K562 (cell line): ENCODE measurements around the gene ZMIZ1. TPM values are rescaled to one million over a fixed set of nuclear protein-coding genes. Genes with fewer than 3 reads are reported as not detected.

Experiments used
- ATF2 ChIP-seq: sonication (generic); formaldehyde crosslinking; IDR thresholded peaks from 2 replicates; pipeline ENCODE4 v1.8.1; 2022; ENCODE audit warnings: missing genetic modification reagents
- ATF7 ChIP-seq: fragments of 450-650 bp; IDR thresholded peaks from 2 replicates; pipeline ENCODE4 v1.7.1; 2014; ENCODE audit warnings: mild to moderate bottlenecking, moderate library complexity
- C11orf30 ChIP-seq: fragments of 450-650 bp; IDR thresholded peaks from 2 replicates; pipeline ENCODE4 v1.6.1; 2016; ENCODE audit warnings: low read depth, mild to moderate bottlenecking
- CBX3 ChIP-seq, 2 experiments: IDR thresholded peaks; 1 replicate in 1 of 2; 2 replicates in 1 of 2; pipeline ENCODE4 v1.6.1; 2012; ENCODE audit warnings: inconsistent platforms in 2 of 2, low read length in 2 of 2, borderline replicate concordance in 1 of 2, control low read depth in 1 of 2
- EGR1 ChIP-seq: fragments of 450-650 bp; conservative IDR thresholded peaks from 2 replicates; pipeline ENCODE4 v1.6.1; 2017; ENCODE audit warnings: mild to moderate bottlenecking
- GTF3C2 ChIP-seq: IDR thresholded peaks from 3 replicates; pipeline ENCODE4 v1.6.1; 2011; ENCODE audit warnings: borderline replicate concordance, mild to moderate bottlenecking, moderate library complexity; ENCODE audit not compliant: insufficient read length; ENCODE audit errors: extremely low read depth
- HDAC6 ChIP-seq: IDR thresholded peaks from 2 replicates; pipeline ENCODE4 v1.6.1; 2012; ENCODE audit warnings: low read depth, mild to moderate bottlenecking, control low read depth, inconsistent platforms, low read length, moderate library complexity
- HNRNPH1 ChIP-seq: fragments of 200-400 bp; formaldehyde crosslinking; optimal IDR thresholded peaks from 2 replicates; pipeline ENCODE3; 2017; ENCODE audit warnings: low read depth, mild to moderate bottlenecking, low read length, moderate library complexity
- HOXB6 ChIP-seq: fragments of 250-450 bp; sonication (Bioruptor Pico); IDR thresholded peaks from 2 replicates; pipeline ENCODE4 v1.5.1; 2022; ENCODE audit warnings: mild to moderate bottlenecking, borderline replicate concordance
- JUN ChIP-seq, 2 experiments: sonication (generic) in 1 of 2; formaldehyde crosslinking in 1 of 2; IDR thresholded peaks; 2 replicates each; pipeline versions ENCODE4 v1.6.1 to v1.8.0; 2012 to 2022; ENCODE audit warnings: borderline replicate concordance in 2 of 2, mild to moderate bottlenecking in 2 of 2, improper control_type of control experiment in 1 of 2, low read depth in 1 of 2, low read length in 1 of 2, missing genetic modification reagents in 1 of 2
- MXI1 ChIP-seq: IDR thresholded peaks from 2 replicates; pipeline ENCODE4 v1.6.1; 2011; ENCODE audit warnings: low read depth, mild to moderate bottlenecking, improper control_type of control experiment, low read length
- NEUROD1 ChIP-seq: fragments of 150-350 bp; IDR thresholded peaks from 2 replicates; pipeline ENCODE4 v1.6.1; 2014; ENCODE audit warnings: borderline replicate concordance, low read length, low read depth; ENCODE audit not compliant: partially characterized antibody
- PKNOX1 ChIP-seq: fragments of 450-650 bp; IDR thresholded peaks from 2 replicates; pipeline ENCODE4 v1.6.1; 2016
- PPARD ChIP-seq: fragments of 250-450 bp; sonication (Bioruptor Pico); IDR thresholded peaks from 2 replicates; pipeline ENCODE4 v1.8.0; 2022; ENCODE audit warnings: inconsistent platforms, mild to moderate bottlenecking, moderate library complexity
- PRPF4 ChIP-seq: fragments of 200-400 bp; formaldehyde crosslinking; IDR thresholded peaks from one replicate; pipeline ENCODE4 v1.6.1; 2017; ENCODE audit warnings: low read length, low read depth, mild to moderate bottlenecking; ENCODE audit not compliant: insufficient read depth, poor library complexity, severe bottlenecking
- SMARCE1 ChIP-seq: fragments of 450-650 bp; IDR thresholded peaks from 2 replicates; pipeline ENCODE4 v1.7.1; 2016; ENCODE audit warnings: mild to moderate bottlenecking
- SREBF2 ChIP-seq: sonication (generic); formaldehyde crosslinking; IDR thresholded peaks from 2 replicates; pipeline ENCODE4 v1.4.0; 2020; ENCODE audit warnings: mild to moderate bottlenecking, missing genetic modification reagents
- SUPT5H ChIP-seq: fragments of 450-650 bp; IDR thresholded peaks from 2 replicates; pipeline ENCODE4 v1.6.1; 2016
- VEZF1 ChIP-seq: fragments of 200-800 bp; sonication (Bioruptor generic); IDR thresholded peaks from 2 replicates; pipeline ENCODE4 v1.6.1; 2017; ENCODE audit warnings: missing genetic modification characterization, missing compliant biosample characterization
- ZBED1 ChIP-seq: IDR thresholded peaks from 2 replicates; pipeline ENCODE4 v1.6.1; 2014
- ZNF24 ChIP-seq: fragments of 450-650 bp; IDR thresholded peaks from 2 replicates; pipeline ENCODE4 v1.6.1; 2016
- ZNF507 ChIP-seq: conservative IDR thresholded peaks from 2 replicates; pipeline ENCODE4 v1.6.1; 2017; ENCODE audit warnings: missing genetic modification characterization, missing compliant biosample characterization
- polyA plus RNA-seq, 8 experiments: library from polyadenylated mRNA; depleted of rRNA in 4 of 8; stranded (reverse) in 5 of 8; unstranded in 3 of 8; fragments of >200 nt; fragmentation: Nextera tagmentation in 2 of 8; fragmentation: Illumina TruSeq in 1 of 8; extraction: Ambion mirVana in 2 of 8; extraction: Trizol in 1 of 8; gene quantifications; 2 replicates each; pipeline versions ENCODE4 v1.2.1 to v1.2.3, GENCODE V29; 2011 to 2014; ENCODE audit warnings: inconsistent platforms in 1 of 8, missing spikeins in 1 of 8
- total RNA-seq, 7 experiments: library from RNA; depleted of rRNA in 6 of 7; stranded (reverse); fragments of >200 nt in 6 of 7; fragmentation: Illumina TruSeq in 2 of 7; extraction: Trizol in 2 of 7; gene quantifications; 2 replicates each; pipeline versions ENCODE4 v1.2.1 to v1.2.3, GENCODE V29; 2011 to 2021; ENCODE audit warnings: low replicate concordance in 1 of 7

ZMIZ1 gene
- total and polyA plus RNA-seq, 9 of the 15 experiments (the other 6 are each of a cell fraction or from before 2014, with no cell fraction given) = 1.0 to 37.3 (median 4.3) TPM

- 0 out of 2 replicates have a peak, but pooled peaks have one; percentile 33 for TF ChIP-seq PKNOX1
- peak; percentile 37 for TF ChIP-seq EGR1
- no peak for TF ChIP-seq HOXB6
- TF ChIP-seq ZNF24 = peak; percentile 58; the same call in 1 of the 2 replicates
- no peak for TF ChIP-seq PPARD (CRISPR knock-in tag)
- no peak for TF ChIP-seq C11orf30
- 0 out of 2 replicates have a peak, but pooled peaks have one; percentile 40 for TF ChIP-seq JUN (IDR thresholded peaks at IDR 0.05; ENCODE audit: borderline replicate concordance, low read depth, low read length)
- TF ChIP-seq JUN (CRISPR knock-in tag; IDR thresholded peaks at IDR 0.05; ENCODE audit: borderline replicate concordance) = no peak
- no peak for TF ChIP-seq ZBED1
- TF ChIP-seq ATF7 = peak; percentile 79
- no peak for TF ChIP-seq SUPT5H
- no peak for TF ChIP-seq MXI1
- TF ChIP-seq NEUROD1 = peak; percentile 25
- TF ChIP-seq HDAC6 = no peak
- TF ChIP-seq ZNF507 (tag) = no peak
- TF ChIP-seq HNRNPH1 = no peak
- peak; percentile 44; the same call in 1 of the 2 replicates for TF ChIP-seq VEZF1 (CRISPR knock-in tag)
- no peak for TF ChIP-seq ATF2 (CRISPR knock-in tag)
- no peak for TF ChIP-seq SMARCE1
- TF ChIP-seq SREBF2 (CRISPR knock-in tag) = no peak
- TF ChIP-seq GTF3C2 = no peak
- TF ChIP-seq PRPF4 = no peak
- no peak for TF ChIP-seq CBX3 (IDR thresholded peaks at IDR 0.05; ENCODE audit: borderline replicate concordance in 1 of 2, low read length in 2 of 2)
These were observed 126.5 kb downstream of the ZMIZ1 start (continued) for GRCh38 chr10:79195091-79195923.
